Tibial nerve (tissue), 4 donors: ENCODE measurements around the gene TECPR2. TPM values are rescaled to one million over a fixed set of nuclear protein-coding genes. Genes with fewer than 3 reads are reported as not detected.

Experiments used
- DNase-seq, 2 donors: peaks; one replicate each; pipeline ENCODE4 v3.0.0-alpha.2; 2019; ENCODE audit warnings: low spot score in 2 of 2
- H3K27ac ChIP-seq, 4 donors: fragments of 200-600 bp; sonication (generic) in 3 of 4; one replicate each; pipeline ENCODE4 v1.5.1; 2017 to 2019; ENCODE audit warnings: mild to moderate bottlenecking in 1 of 4
- H3K27me3 ChIP-seq, 2 donors: fragments of 200-600 bp; sonication (generic) in 1 of 2; one replicate each; pipeline versions ENCODE4 v1.5.1 to v1.6.0; 2017 to 2019
- H3K36me3 ChIP-seq, 3 donors: fragments of 200-600 bp; sonication (generic); one replicate each; pipeline ENCODE4 v1.5.1; 2018 to 2019
- H3K4me1 ChIP-seq, 4 donors: fragments of 200-600 bp; sonication (generic) in 3 of 4; one replicate each; pipeline ENCODE4 v1.5.1; 2017 to 2019
- H3K4me3 ChIP-seq, 4 donors: fragments of 200-600 bp; sonication (generic) in 3 of 4; one replicate each; pipeline ENCODE4 v1.5.1; 2017 to 2019; ENCODE audit warnings: mild to moderate bottlenecking in 1 of 4, moderate library complexity in 1 of 4
- H3K9me3 ChIP-seq, 4 donors: fragments of 200-600 bp; sonication (generic) in 3 of 4; one replicate each; pipeline ENCODE4 v1.5.1; 2017 to 2019
- EP300 ChIP-seq, 2 donors: sonication (generic); formaldehyde crosslinking; IDR thresholded peaks; one replicate each; pipeline ENCODE4 v1.6.1; 2017; ENCODE audit warnings: antibody characterized with exemption in 2 of 2, mild to moderate bottlenecking in 1 of 2
- POLR2A ChIP-seq, 2 donors: fragments of 450-650 bp; IDR thresholded peaks; one replicate each; pipeline ENCODE4 v1.6.1; 2017; ENCODE audit warnings: antibody characterized with exemption in 2 of 2, mild to moderate bottlenecking in 2 of 2, moderate library complexity in 2 of 2
- WGBS, 2 donors: methylation state at CpG; one replicate each; pipeline ENCODE4 v1.1.5; 2018; 5-methylcytosine and 5-hydroxymethylcytosine counted together
- total RNA-seq, 4 donors: library from RNA; depleted of rRNA; stranded (reverse); fragments of >200 nt; gene quantifications; one replicate each; pipeline ENCODE4 v1.1.0, GENCODE V29; 2016
- TF ChIP-seq, protein P1 (sequence below), 5 experiments: fragments of 200-600 bp in 3 of 5; fragments of 450-650 bp in 2 of 5; sonication (generic) in 3 of 5; IDR thresholded peaks; one replicate each; pipeline ENCODE4 v1.5.1; 2016 to 2019; ENCODE audit warnings: antibody characterized with exemption in 5 of 5, mild to moderate bottlenecking in 3 of 5, moderate library complexity in 2 of 5

The TECPR2 gene
- total RNA-seq, 4 donors from 2014 or later: 21.2 to 77.7 (median 32.8) TPM

DNA sequence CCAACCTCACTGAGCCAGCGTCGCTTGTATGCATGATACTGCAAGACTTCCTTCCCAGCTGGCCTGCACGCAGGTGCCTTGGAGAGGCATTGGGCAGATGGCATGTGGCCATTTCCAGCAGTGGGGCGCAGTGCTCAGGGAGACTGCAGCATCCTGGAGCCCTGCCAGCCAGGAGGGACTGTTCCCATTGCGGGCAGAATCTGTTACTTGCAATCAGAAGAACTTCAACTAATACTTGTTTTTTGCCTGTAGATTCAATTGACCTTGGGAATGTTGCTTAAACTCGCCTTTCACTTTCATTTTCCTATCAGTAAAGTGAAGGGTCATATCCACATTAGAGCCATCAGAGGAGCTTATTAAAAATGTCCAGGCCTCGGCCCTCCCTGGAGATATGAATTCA lies 117.0 kb downstream of the TECPR2 start:
- no peaks in the 10 kb centered on the region for H3K27me3 ChIP-seq
- TF ChIP-seq POLR2A (IDR thresholded peaks at IDR 0.05) (no peak), EP300 (IDR thresholded peaks at IDR 0.05) (no peak)
- TF ChIP-seq, protein P1, sequence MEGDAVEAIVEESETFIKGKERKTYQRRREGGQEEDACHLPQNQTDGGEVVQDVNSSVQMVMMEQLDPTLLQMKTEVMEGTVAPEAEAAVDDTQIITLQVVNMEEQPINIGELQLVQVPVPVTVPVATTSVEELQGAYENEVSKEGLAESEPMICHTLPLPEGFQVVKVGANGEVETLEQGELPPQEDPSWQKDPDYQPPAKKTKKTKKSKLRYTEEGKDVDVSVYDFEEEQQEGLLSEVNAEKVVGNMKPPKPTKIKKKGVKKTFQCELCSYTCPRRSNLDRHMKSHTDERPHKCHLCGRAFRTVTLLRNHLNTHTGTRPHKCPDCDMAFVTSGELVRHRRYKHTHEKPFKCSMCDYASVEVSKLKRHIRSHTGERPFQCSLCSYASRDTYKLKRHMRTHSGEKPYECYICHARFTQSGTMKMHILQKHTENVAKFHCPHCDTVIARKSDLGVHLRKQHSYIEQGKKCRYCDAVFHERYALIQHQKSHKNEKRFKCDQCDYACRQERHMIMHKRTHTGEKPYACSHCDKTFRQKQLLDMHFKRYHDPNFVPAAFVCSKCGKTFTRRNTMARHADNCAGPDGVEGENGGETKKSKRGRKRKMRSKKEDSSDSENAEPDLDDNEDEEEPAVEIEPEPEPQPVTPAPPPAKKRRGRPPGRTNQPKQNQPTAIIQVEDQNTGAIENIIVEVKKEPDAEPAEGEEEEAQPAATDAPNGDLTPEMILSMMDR (IDR thresholded peaks at IDR 0.05): no peak
- WGBS, 2 donors: 79 to 90% methylated on average over 7 of the region's 7 CpGs
- no peak overlapping the region for H3K4me3 ChIP-seq
- H3K36me3 ChIP-seq: peaks cover 0 to 26% (median 0%) of the 10 kb centered on the region in 3 donors
- H3K4me1 ChIP-seq: peaks cover 0 to 7% (median 0%) of the 10 kb centered on the region in 4 donors
- H3K9me3 ChIP-seq: peaks cover 0 to 7% (median 0%) of the 10 kb centered on the region in 4 donors
- no peak for DNase-seq
- H3K27ac ChIP-seq: no peak overlapping the region

DNA sequence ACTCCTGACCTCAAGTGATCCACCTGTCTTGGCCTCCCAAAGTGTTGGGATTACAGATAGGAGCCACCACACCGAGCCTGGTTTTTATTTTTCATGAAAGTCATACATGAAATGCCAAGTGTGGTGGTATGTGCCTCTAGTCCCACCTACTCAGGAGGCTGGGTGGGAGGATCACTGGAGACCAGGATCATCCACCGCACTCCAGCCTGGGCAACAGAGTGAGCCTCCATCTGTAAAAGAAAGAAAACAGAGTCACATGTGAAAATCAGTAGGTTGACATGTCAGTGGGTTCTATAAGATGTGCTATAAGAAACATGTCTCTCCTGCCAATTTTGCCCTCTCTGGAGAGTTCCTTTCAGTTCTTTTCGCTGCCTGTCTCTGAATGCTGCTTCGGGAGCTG lies 118.6 kb downstream of the TECPR2 start:
- 93 to 95% methylated on average over 4 of the region's 4 CpGs for WGBS, 2 donors
- Histone ChIP-seq H3K27ac (no peak overlapping the region), H3K36me3 (peaks cover 0 to 22% (median 0%) of the 10 kb centered on the region in 3 donors), H3K4me1 (peaks cover 0 to 9% (median 0%) of the 10 kb centered on the region in 4 donors), H3K4me3 (no peak overlapping the region), H3K9me3 (peaks cover 0 to 7% (median 0%) of the 10 kb centered on the region in 4 donors), H3K27me3 (no peaks in the 10 kb centered on the region)
- DNase-seq: no peak
- TF ChIP-seq, protein P1 (IDR thresholded peaks at IDR 0.05): no peak
- TF ChIP-seq POLR2A (IDR thresholded peaks at IDR 0.05): no peak
- TF ChIP-seq EP300 (IDR thresholded peaks at IDR 0.05): no peak

DNA sequence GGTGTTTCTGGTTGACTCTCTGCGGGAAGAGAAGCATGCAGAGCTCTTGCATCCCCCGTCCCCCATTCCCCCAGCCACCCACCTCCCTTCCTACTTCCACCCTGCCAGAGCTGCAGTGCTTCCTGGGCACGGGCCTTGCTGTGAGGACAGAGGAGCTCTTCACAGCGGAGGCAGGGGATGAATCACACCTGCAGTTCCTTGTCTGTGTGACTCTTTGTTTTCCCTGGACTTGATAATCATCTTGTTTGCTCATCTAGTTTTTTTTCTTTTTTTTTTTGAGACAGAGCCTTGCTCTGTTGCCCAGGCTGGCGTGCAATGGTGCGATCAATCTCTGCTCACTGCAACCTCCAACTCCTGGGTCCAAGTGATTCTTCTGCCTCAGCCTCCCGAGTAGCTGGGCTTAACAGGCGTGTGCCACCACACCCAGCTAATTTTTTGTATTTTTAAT lies 119.1 kb downstream of the TECPR2 start:
- 85 to 89% methylated on average over 8 of the region's 8 CpGs for WGBS, 2 donors
- no peak for DNase-seq
- Histone ChIP-seq H3K27me3 (no peaks in the 10 kb centered on the region), H3K9me3 (peaks cover 0 to 7% (median 0%) of the 10 kb centered on the region in 4 donors), H3K4me1 (peaks cover 0 to 13% (median 0%) of the 10 kb centered on the region in 4 donors), H3K27ac (no peak overlapping the region), H3K4me3 (no peak overlapping the region), H3K36me3 (peaks cover 0 to 26% (median 0%) of the 10 kb centered on the region in 3 donors)
- TF ChIP-seq EP300 (IDR thresholded peaks at IDR 0.05) (no peak), POLR2A (IDR thresholded peaks at IDR 0.05) (no peak)
- TF ChIP-seq, protein P1 (IDR thresholded peaks at IDR 0.05): no peak

DNA sequence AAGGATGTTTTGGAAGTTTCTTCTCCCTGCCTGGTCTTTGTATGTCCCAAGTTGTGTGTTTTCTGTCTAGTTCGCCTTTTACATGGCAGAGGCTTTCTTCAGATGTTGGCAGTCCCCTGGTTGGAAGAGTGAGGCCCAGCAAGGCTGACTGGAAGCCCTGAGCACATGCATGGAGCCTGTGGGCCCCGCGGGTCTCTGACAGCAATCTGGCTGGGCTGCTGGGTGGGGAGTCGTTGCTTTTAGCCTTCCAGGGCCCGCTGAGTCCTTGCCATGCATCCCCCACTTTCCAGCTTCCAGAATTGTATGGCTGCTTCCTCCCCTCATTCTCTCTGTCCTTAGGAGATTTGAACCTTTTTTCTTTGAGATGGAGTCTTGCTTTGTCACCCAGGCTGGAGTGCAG lies 121.6 kb downstream of the TECPR2 start:
- no peak overlapping the region for H3K4me3 ChIP-seq
- WGBS, 2 donors: 79 to 86% methylated on average over 5 of the region's 5 CpGs
- H3K4me1 ChIP-seq: peaks cover 0 to 17% (median 0%) of the 10 kb centered on the region in 4 donors
- no peaks in the 10 kb centered on the region for H3K27me3 ChIP-seq
- no peak overlapping the region for H3K27ac ChIP-seq
- H3K36me3 ChIP-seq: peaks cover 0 to 28% (median 0%) of the 10 kb centered on the region in 3 donors
- H3K9me3 ChIP-seq: peaks cover 0 to 7% (median 0%) of the 10 kb centered on the region in 4 donors
- DNase-seq: no peak
- no peak for TF ChIP-seq POLR2A (IDR thresholded peaks at IDR 0.05)
- TF ChIP-seq EP300 (IDR thresholded peaks at IDR 0.05): no peak
- TF ChIP-seq, protein P1 (IDR thresholded peaks at IDR 0.05): no peak

DNA sequence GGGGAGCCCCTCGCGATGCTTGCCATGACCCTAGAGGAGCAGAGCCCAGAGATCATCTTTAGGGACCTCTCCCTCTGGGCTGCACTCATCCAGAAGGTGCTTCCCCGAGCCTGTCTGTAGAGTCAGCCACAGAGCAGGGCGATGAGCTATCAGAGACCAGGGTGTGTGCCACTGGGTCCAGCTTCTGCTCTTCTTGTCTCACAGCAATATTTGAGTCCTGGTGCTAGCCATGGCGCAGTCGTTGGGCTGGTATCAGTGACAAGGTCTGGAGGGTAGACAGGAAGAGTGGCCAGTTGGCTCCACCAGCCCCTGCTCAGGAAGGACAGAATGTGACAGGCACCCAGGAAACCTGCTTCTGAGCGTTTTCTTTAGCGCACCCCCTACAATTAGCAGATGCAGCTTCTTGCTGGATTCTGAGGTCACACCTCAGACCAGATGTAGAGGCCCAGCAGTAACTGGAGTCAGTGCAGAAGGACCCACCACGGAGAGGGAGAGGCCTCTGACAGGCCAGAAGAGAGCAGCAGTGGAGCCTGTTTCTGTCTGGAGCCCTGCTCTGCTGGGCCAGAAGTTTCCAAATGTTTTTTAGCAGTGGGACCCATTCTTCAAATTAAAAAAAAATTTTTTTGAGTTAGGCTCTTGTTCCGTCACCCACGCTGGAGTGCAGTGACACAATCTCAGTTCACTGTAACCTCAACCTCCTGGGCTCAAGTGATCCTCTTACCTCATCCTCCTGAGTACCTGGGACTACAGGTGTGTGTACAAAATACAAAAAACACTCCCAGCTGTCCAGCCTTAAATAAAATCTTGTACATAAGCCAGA lies 123.2 kb downstream of the TECPR2 start:
- Histone ChIP-seq H3K9me3 (peaks cover 0 to 7% (median 0%) of the 10 kb centered on the region in 4 donors), H3K4me1 (peaks cover 0 to 11% (median 0%) of the 10 kb centered on the region in 4 donors), H3K27me3 (no peaks in the 10 kb centered on the region), H3K4me3 (no peak overlapping the region), H3K27ac (no peak overlapping the region), H3K36me3 (peaks cover 0 to 28% (median 0%) of the 10 kb centered on the region in 3 donors)
- DNase-seq: no peak
- WGBS, 2 donors: 73 to 76% methylated on average over 11 of the region's 11 CpGs
- no peak for TF ChIP-seq POLR2A (IDR thresholded peaks at IDR 0.05)
- no peak for TF ChIP-seq EP300 (IDR thresholded peaks at IDR 0.05)
- TF ChIP-seq, protein P1 (IDR thresholded peaks at IDR 0.05): no peak
